NCI-H1694 treated with DMSO at 0.1 percent for 48 hours (cell line): Measurements from ENCODE around the gene ACKR2.
"Not testable (repeated sequence)": the region's sequence is repeated elsewhere in the genome, so short reads cannot be mapped to it uniquely, and the experiment has no call there.

Source experiments
- DNase-seq: peaks from one replicate; lab custom pipeline; 2025; lab: John Stamatoyannopoulos, UW

Gene ACKR2

GRCh38 chr3:42801784-42802183, 7.5 kb upstream of the ACKR2 start:
- DNase-seq: no peak

GRCh38 chr3:42802876-42803413, 6.3 kb upstream of the ACKR2 start:
- no peak for DNase-seq

- DNase-seq: no peak
Observed at GRCh38 chr3:42803414-42804105, 5.7 kb upstream of the ACKR2 start.

GRCh38 chr3:42804106-42804830, 5.0 kb upstream of the ACKR2 start, which contains the start of gene HIGD1A:
HIGD1A (minus strand) TSS chr3:42804490; CDS start chr3:42794253, 10,237 bp downstream.
- peak; percentile 52 for DNase-seq

GRCh38 chr3:42804831-42805132, 4.5 kb upstream of the ACKR2 start:
- no peak for DNase-seq

GRCh38 chr3:42805141-42805821, 4.0 kb upstream of the ACKR2 start:
- DNase-seq: no peak

GRCh38 chr3:42807929-42808328, 1.3 kb upstream of the ACKR2 start:
- DNase-seq: no peak

GRCh38 chr3:42810706-42811105, 1.5 kb downstream of the ACKR2 start:
- DNase-seq: not testable (repeated sequence)

- not testable (repeated sequence) for DNase-seq
Observed at GRCh38 chr3:42811118-42811883, 2.1 kb downstream of the ACKR2 start.

- no peak for DNase-seq
Observed at GRCh38 chr3:42814246-42814645, 5.0 kb downstream of the ACKR2 start.

- DNase-seq: no peak
Observed at GRCh38 chr3:42814914-42815507, 5.8 kb downstream of the ACKR2 start.

GRCh38 chr3:42815826-42816225, 6.6 kb downstream of the ACKR2 start:
- DNase-seq: no peak

GRCh38 chr3:42819351-42819965, 10.2 kb downstream of the ACKR2 start:
- DNase-seq: no peak

GRCh38 chr3:42820746-42821051, 11.5 kb downstream of the ACKR2 start:
- no peak for DNase-seq

- no peak for DNase-seq
Observed at GRCh38 chr3:42822828-42823227, 13.6 kb downstream of the ACKR2 start.

GRCh38 chr3:42823351-42823750, 14.1 kb downstream of the ACKR2 start:
- DNase-seq: no peak

GRCh38 chr3:42826141-42826540, 16.9 kb downstream of the ACKR2 start:
- no peak for DNase-seq

- no peak for DNase-seq
Observed at GRCh38 chr3:42827023-42827422, 17.8 kb downstream of the ACKR2 start.

GRCh38 chr3:42827654-42828053, 18.4 kb downstream of the ACKR2 start:
- no peak for DNase-seq

GRCh38 chr3:42829083-42829627, 19.9 kb downstream of the ACKR2 start:
- DNase-seq: no peak
